PC-3 (cell line): ENCODE measurements around the gene AHNAK2. TPM values are rescaled to one million over a fixed set of nuclear protein-coding genes. Genes with fewer than 3 reads are reported as not detected.
"Not testable (repeated sequence)": the region's sequence is repeated elsewhere in the genome, so short reads cannot be mapped to it uniquely, and the experiment has no call there.

Source experiments
- ATAC-seq: fragments of 200-7000 bp; cut with Tn5 transposase; 2 replicates; pipeline ENCODE4 v1.9.1; 2020; ENCODE audit warnings: mild to moderate bottlenecking, moderate library complexity
- BruUV-seq: library from RNA; stranded (reverse); fragments of 400-500 nt; replicated peaks from 2 replicates; lab custom pipeline; 2021; lab: Mats Ljungman, UMichigan
- CTCF ChIA-PET: fragments of 300-600 bp; sonication (Branson Sonifier 250); formaldehyde crosslinking; loops from one replicate; lab custom pipeline; 2022; ENCODE audit warnings: antibody characterized with exemption; lab: Charles Lee
- POLR2A ChIA-PET: fragments of 300-600 bp; sonication (Branson Sonifier 250); formaldehyde crosslinking; loops from one replicate; lab custom pipeline; 2022; ENCODE audit warnings: antibody characterized with exemption; ENCODE audit not compliant: unreplicated experiment; lab: Charles Lee
- DNase-seq: peaks from one replicate; pipeline ENCODE4 v3.0.0-alpha.2; 2015
- H2AFZ ChIP-seq: fragments of 300-600 bp; sonication (generic); 2 replicates; pipeline ENCODE4 v1.6.0; 2016; ENCODE audit warnings: antibody characterized with exemption, low read length
- H3F3A ChIP-seq: fragments of 300-600 bp; sonication (generic); one replicate; pipeline ENCODE4 v1.6.0; 2017; ENCODE audit warnings: antibody characterized with exemption, low read length, control low read depth, mild to moderate bottlenecking; ENCODE audit not compliant: unreplicated experiment
- H3K27ac ChIP-seq: fragments of 300-600 bp; sonication (generic); 2 replicates; pipeline ENCODE4 v1.5.1; 2016; ENCODE audit warnings: mild to moderate bottlenecking, low read length
- H3K27me3 ChIP-seq: fragments of 300-600 bp; sonication (generic); 2 replicates; pipeline ENCODE4 v1.6.1; 2016; ENCODE audit warnings: low read length, mixed read lengths
- H3K36me3 ChIP-seq: fragments of 300-600 bp; sonication (generic); 2 replicates; pipeline ENCODE4 v1.6.1; 2016; ENCODE audit warnings: low read depth, mixed run types, low read length, mixed read lengths
- H3K4me1 ChIP-seq: fragments of 300-600 bp; sonication (generic); 2 replicates; pipeline ENCODE4 v1.5.1; 2016; ENCODE audit warnings: low read length; ENCODE audit not compliant: insufficient read depth
- H3K4me2 ChIP-seq: fragments of 300-600 bp; sonication (generic); 2 replicates; pipeline ENCODE4 v1.6.0; 2016; ENCODE audit warnings: low read length
- H3K4me3 ChIP-seq: fragments of 300-600 bp; sonication (generic); 2 replicates; pipeline ENCODE4 v1.5.1; 2016; ENCODE audit warnings: mild to moderate bottlenecking, low read length, mixed read lengths
- H3K79me2 ChIP-seq: fragments of 300-600 bp; sonication (generic); 2 replicates; pipeline ENCODE4 v1.6.1; 2017; ENCODE audit warnings: low read length, mixed read lengths
- H3K9ac ChIP-seq: fragments of 300-600 bp; sonication (generic); 2 replicates; pipeline ENCODE4 v1.6.0; 2016; ENCODE audit warnings: mild to moderate bottlenecking, low read length
- H3K9me2 ChIP-seq: fragments of 300-600 bp; sonication (generic); replicated peaks from 2 replicates; pipeline ENCODE4 v1.6.1; 2016; ENCODE audit warnings: mixed run types, low read length, mixed read lengths
- H3K9me3 ChIP-seq: fragments of 300-600 bp; sonication (generic); 2 replicates; pipeline ENCODE4 v1.6.1; 2016; ENCODE audit warnings: low read length, mixed read lengths
- H4K20me1 ChIP-seq: fragments of 300-600 bp; sonication (generic); 2 replicates; pipeline ENCODE4 v1.6.1; 2016; ENCODE audit warnings: low read length, mixed read lengths
- CTCF ChIP-seq: fragments of 300-600 bp; sonication (generic); conservative IDR thresholded peaks from 2 replicates; pipeline ENCODE4 v1.5.1; 2017; ENCODE audit warnings: antibody characterized with exemption, low read depth, mild to moderate bottlenecking, low read length
- EZH2 ChIP-seq: fragments of 300-600 bp; sonication (generic); IDR thresholded peaks from one replicate; pipeline ENCODE4 v1.6.1; 2017; ENCODE audit warnings: antibody characterized with exemption, mild to moderate bottlenecking, low read length; ENCODE audit not compliant: unreplicated experiment
- EZH2phosphoT487 ChIP-seq: fragments of 300-600 bp; sonication (generic); IDR thresholded peaks from 2 replicates; pipeline ENCODE4 v1.6.1; 2018; ENCODE audit warnings: mild to moderate bottlenecking, antibody characterized with exemption, low read length, borderline replicate concordance
- intact Hi-C: fragments of 100-400 bp; cut with micrococcal nuclease; formaldehyde crosslinking; loops from 2 replicates; pipeline ENCODE4 v1.9.0; 2023
- total RNA-seq: library from RNA; depleted of rRNA; stranded (reverse); fragments of >200 nt; gene quantifications from 2 replicates; pipeline ENCODE4 v1.2.3, GENCODE V29; 2014

AHNAK2 gene
- total RNA-seq, 1 experiment from 2014 or later, result 25.0 TPM

- CTCF ChIA-PET, result no interaction called here
- no peaks in the 10 kb centered on the region for H3F3A ChIP-seq
Measured at GRCh38 chr14:104953097-104953496, 25.1 kb downstream of the AHNAK2 start.

GRCh38 chr14:104951863-104952657, 26.1 kb downstream of the AHNAK2 start:
- H3K36me3 ChIP-seq, POLR2A ChIA-PET, ATAC-seq, H3K4me3 ChIP-seq, H3K9me2 ChIP-seq, H3K9me3 ChIP-seq, H4K20me1 ChIP-seq, H3F3A ChIP-seq, H2AFZ ChIP-seq, BruUV-seq, H3K27me3 ChIP-seq, H3K4me1 ChIP-seq, H3K9ac ChIP-seq, H3K79me2 ChIP-seq, DNase-seq, intact Hi-C loops, CTCF ChIA-PET, H3K4me2 ChIP-seq, H3K27ac ChIP-seq: not testable (repeated sequence)

More at GRCh38 chr14:104953097-104953496, 25.1 kb downstream of the AHNAK2 start:
- Histone ChIP-seq H2AFZ (no peak overlapping the region), H3K9me2 (no peaks in the 10 kb centered on the region), H3K9me3 (no peaks in the 10 kb centered on the region), H3K79me2 (no peaks in the 10 kb centered on the region), H3K9ac (no peak overlapping the region), H3K27ac (no peak overlapping the region), H3K4me2 (no peak overlapping the region), H3K4me1 (no peaks in the 10 kb centered on the region), H4K20me1 (no peaks in the 10 kb centered on the region), H3K4me3 (no peak overlapping the region), H3K27me3 (no peaks in the 10 kb centered on the region), H3K36me3 (peaks cover 3% of the 10 kb centered on the region; the same call in 1 of the 2 replicates)
- intact Hi-C loops, result no loop called here
- DNase-seq, result no peak
- POLR2A ChIA-PET, result no interaction called here
- no peak for ATAC-seq
- BruUV-seq, result TSS peak; percentile 57
- TF ChIP-seq EZH2phosphoT487 (no peak), EZH2 (no peak), CTCF (no peak)

GRCh38 chr14:104950701-104951100, 27.5 kb downstream of the AHNAK2 start:
- H3K27me3 ChIP-seq, H3K36me3 ChIP-seq, DNase-seq: not testable (repeated sequence)

More at GRCh38 chr14:104950701-104951100, 27.5 kb downstream of the AHNAK2 start:
- intact Hi-C loops, H3K79me2 ChIP-seq, POLR2A ChIA-PET, ATAC-seq, H4K20me1 ChIP-seq, H3K4me3 ChIP-seq, H3K9me2 ChIP-seq, H2AFZ ChIP-seq, H3K9ac ChIP-seq, H3K9me3 ChIP-seq, BruUV-seq, H3K27ac ChIP-seq, H3K4me1 ChIP-seq, H3K4me2 ChIP-seq, CTCF ChIA-PET, H3F3A ChIP-seq: not testable (repeated sequence)
